Measurements from ENCODE around the gene RPL29. TPM values are rescaled to one million over a fixed set of nuclear protein-coding genes. Genes with fewer than 3 reads are reported as not detected.

The RPL29 gene
- total and polyA plus RNA-seq, 9 donors: 1,785 to 3,982 (median 1,999) TPM

DNA sequence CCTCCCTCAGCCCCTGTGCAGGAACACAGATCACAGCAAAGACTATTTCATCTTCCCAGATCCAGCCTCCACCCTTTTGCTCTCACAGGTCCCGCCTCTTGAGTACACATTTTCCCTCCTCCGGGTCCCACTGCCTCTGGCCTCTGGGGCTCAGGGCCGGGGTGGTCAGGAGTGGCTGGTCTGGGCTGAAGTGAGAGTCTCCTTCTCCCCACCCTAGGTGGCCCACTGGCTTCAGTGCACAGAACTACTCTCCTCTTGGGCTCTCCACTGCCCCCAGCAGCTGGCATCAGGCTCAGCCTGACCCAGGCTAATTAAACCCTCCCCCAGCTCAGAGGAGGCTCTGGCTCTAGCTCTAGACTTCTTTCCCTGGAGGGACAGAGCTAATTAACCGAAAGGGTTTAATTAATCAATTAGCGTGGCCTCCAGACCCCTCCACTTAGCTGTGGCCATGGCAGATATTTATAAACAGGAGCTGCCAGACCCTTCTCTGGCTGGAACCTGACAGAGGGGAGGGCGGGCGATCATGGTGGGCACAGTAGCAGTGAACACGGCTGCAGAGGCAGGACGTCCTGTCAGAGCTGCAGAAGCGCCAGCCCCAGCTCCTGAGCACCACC, 45.5 kb upstream of the RPL29 start:
- intact Hi-C loops (cut with DNase I): no loop called here
- Histone ChIP-seq H3K4me3 (no peak overlapping the region), H3K27ac (no peak overlapping the region), H3K36me3 (no peaks in the 10 kb centered on the region), H3K4me1 (ENCODE audit: insufficient read depth) (no peaks in the 10 kb centered on the region), H3K9me3 (no peaks in the 10 kb centered on the region), H3K27me3 (no peaks in the 10 kb centered on the region)
- no peak for DNase-seq
- no peak for TF ChIP-seq EP300 (IDR thresholded peaks at IDR 0.05)
- TF ChIP-seq, protein P1, sequence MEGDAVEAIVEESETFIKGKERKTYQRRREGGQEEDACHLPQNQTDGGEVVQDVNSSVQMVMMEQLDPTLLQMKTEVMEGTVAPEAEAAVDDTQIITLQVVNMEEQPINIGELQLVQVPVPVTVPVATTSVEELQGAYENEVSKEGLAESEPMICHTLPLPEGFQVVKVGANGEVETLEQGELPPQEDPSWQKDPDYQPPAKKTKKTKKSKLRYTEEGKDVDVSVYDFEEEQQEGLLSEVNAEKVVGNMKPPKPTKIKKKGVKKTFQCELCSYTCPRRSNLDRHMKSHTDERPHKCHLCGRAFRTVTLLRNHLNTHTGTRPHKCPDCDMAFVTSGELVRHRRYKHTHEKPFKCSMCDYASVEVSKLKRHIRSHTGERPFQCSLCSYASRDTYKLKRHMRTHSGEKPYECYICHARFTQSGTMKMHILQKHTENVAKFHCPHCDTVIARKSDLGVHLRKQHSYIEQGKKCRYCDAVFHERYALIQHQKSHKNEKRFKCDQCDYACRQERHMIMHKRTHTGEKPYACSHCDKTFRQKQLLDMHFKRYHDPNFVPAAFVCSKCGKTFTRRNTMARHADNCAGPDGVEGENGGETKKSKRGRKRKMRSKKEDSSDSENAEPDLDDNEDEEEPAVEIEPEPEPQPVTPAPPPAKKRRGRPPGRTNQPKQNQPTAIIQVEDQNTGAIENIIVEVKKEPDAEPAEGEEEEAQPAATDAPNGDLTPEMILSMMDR (IDR thresholded peaks at IDR 0.05): no peak
- TF ChIP-seq POLR2A (IDR thresholded peaks at IDR 0.05): no peak
- WGBS, 3 donors: 63 to 66% (median 63%) methylated on average over 10 of the region's 10 CpGs

DNA sequence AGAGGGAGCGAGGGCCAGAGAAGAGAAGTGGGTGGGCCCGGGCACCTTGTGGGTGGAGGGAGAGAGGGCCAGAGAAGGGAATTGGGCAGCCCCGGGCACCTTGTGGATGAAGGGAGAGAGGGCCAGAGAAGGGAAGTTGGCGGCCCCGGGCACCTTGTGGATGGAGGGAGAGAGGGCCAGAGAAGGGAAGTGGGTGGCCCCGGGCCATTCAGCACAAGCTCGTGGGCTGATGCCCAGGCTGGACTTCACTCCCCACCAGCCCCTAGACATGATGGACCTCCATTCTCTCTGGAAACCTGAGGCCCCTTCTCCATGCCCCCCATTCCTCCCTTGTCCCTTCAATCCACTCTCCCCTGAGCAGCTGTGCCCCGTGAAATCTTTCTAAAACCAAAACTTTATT, 44.9 kb upstream of the RPL29 start:
- WGBS, 3 donors: 83 to 93% (median 88%) methylated on average over 8 of the region's 8 CpGs
- Histone ChIP-seq H3K36me3 (no peaks in the 10 kb centered on the region), H3K4me3 (no peak overlapping the region), H3K27ac (no peak overlapping the region), H3K4me1 (ENCODE audit: insufficient read depth) (no peaks in the 10 kb centered on the region), H3K27me3 (no peaks in the 10 kb centered on the region), H3K9me3 (no peaks in the 10 kb centered on the region)
- intact Hi-C loops (cut with DNase I): no loop called here
- no peak for TF ChIP-seq EP300 (IDR thresholded peaks at IDR 0.05)
- TF ChIP-seq, protein P1 (IDR thresholded peaks at IDR 0.05): no peak
- TF ChIP-seq POLR2A (IDR thresholded peaks at IDR 0.05): no peak
- DNase-seq: no peak

DNA sequence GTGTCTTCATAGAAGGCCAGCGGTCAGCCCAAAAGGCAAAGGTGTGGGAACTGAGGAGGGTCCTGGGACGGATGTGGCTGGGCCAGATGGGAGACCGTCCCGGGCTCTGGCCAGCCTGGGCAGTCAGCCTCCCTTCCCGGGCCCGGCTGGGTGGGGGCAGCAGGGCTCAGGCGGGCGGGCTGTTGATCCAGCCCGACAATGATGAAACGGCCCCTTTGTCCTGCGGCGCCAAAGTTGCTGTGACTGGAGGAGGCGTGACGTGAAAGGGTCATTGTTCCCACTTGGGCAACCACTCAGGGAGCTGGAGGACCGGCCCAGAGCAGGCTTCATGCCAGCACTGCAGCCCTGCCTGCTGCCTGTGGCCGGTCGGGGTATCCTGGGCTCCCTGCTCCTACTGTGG, 44.2 kb upstream of the RPL29 start:
- H3K4me3 ChIP-seq: no peak overlapping the region
- H3K4me1 ChIP-seq (ENCODE audit: insufficient read depth): no peaks in the 10 kb centered on the region
- intact Hi-C loops (cut with DNase I): no loop called here
- H3K36me3 ChIP-seq: no peaks in the 10 kb centered on the region
- TF ChIP-seq EP300 (IDR thresholded peaks at IDR 0.05) (no peak), POLR2A (IDR thresholded peaks at IDR 0.05) (no peak)
- TF ChIP-seq, protein P1 (IDR thresholded peaks at IDR 0.05): no peak
- WGBS, 3 donors: 82 to 86% (median 84%) methylated on average over 16 to 17 of the region's 17 CpGs
- no peak overlapping the region for H3K27ac ChIP-seq
- DNase-seq: no peak
- H3K9me3 ChIP-seq: no peaks in the 10 kb centered on the region
- H3K27me3 ChIP-seq: no peaks in the 10 kb centered on the region

DNA sequence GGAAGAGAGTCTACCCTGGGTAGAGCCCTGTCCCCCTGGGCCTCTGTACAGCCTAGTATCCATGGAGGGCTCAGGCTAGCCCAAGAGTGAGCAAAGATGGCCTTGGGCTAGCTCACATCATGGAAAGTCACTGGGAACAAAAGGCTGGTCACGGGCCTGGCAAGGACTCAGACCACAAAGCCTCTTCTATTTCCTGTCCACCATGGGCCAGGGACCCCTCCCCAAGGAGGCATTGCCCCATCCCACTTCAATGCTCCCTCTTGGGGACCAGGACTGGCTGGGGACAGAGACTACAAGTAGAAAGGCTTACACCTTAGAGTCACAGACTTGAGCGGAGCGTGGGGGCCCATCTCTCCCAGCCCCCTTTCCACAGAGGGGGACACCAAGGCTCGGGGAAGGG, 43.7 kb upstream of the RPL29 start:
- intact Hi-C loops (cut with DNase I): no loop called here
- 86 to 95% (median 91%) methylated on average over 4 of the region's 4 CpGs for WGBS, 3 donors

More for the DNA sequence above, 43.7 kb upstream of the RPL29 start:
- no peak overlapping the region for H3K27ac ChIP-seq
- DNase-seq: no peak
- H3K9me3 ChIP-seq: no peaks in the 10 kb centered on the region
- no peaks in the 10 kb centered on the region for H3K4me1 ChIP-seq (ENCODE audit: insufficient read depth)
- TF ChIP-seq POLR2A (IDR thresholded peaks at IDR 0.05) (no peak), EP300 (IDR thresholded peaks at IDR 0.05) (no peak)
- TF ChIP-seq, protein P1 (IDR thresholded peaks at IDR 0.05): no peak
- no peaks in the 10 kb centered on the region for H3K36me3 ChIP-seq
- H3K4me3 ChIP-seq: no peak overlapping the region
- no peaks in the 10 kb centered on the region for H3K27me3 ChIP-seq

All from ovary (tissue), 9 donors.